H9 (cell line): Measurements from ENCODE around the gene SLC15A3. TPM values are rescaled to one million over a fixed set of nuclear protein-coding genes. Genes with fewer than 3 reads are reported as not detected.

Source experiments
- DNase-seq: peaks from one replicate; pipeline ENCODE4 v3.0.0-alpha.2; 2017
- H2AFZ ChIP-seq: one replicate; pipeline ENCODE4 v1.6.1; 2013; ENCODE audit warnings: mild to moderate bottlenecking, low read length, control low read depth, moderate library complexity
- H2AK5ac ChIP-seq: 2 replicates; pipeline ENCODE4 v1.6.1; 2013; ENCODE audit warnings: low read length, control low read depth, mixed read lengths; ENCODE audit not compliant: insufficient read length
- H2BK120ac ChIP-seq: one replicate; pipeline ENCODE4 v1.6.1; 2013; ENCODE audit warnings: low read depth, mild to moderate bottlenecking, low read length, control low read depth, inconsistent platforms; ENCODE audit not compliant: poor library complexity, severe bottlenecking
- H2BK12ac ChIP-seq: 2 replicates; pipeline ENCODE4 v1.6.1; 2013; ENCODE audit warnings: low read length, control low read depth, mixed read lengths, low read depth; ENCODE audit not compliant: insufficient read length
- H2BK15ac ChIP-seq: 2 replicates; pipeline ENCODE4 v1.6.1; 2013; ENCODE audit warnings: low read depth, low read length, control low read depth
- H2BK20ac ChIP-seq: one replicate; pipeline ENCODE4 v1.6.1; 2013; ENCODE audit warnings: low read depth, mild to moderate bottlenecking, low read length, control low read depth, inconsistent platforms; ENCODE audit not compliant: poor library complexity, severe bottlenecking
- H2BK5ac ChIP-seq: 2 replicates; pipeline ENCODE4 v1.6.1; 2013; ENCODE audit warnings: low read length, control low read depth, mixed read lengths; ENCODE audit not compliant: insufficient read length
- H3K14ac ChIP-seq: 2 replicates; pipeline ENCODE4 v1.6.1; 2013; ENCODE audit warnings: low read length, control low read depth; ENCODE audit not compliant: insufficient read depth
- H3K18ac ChIP-seq: 2 replicates; pipeline ENCODE4 v1.6.1; 2013; ENCODE audit warnings: low read depth, mild to moderate bottlenecking, mixed read lengths, low read length, control low read depth; ENCODE audit not compliant: insufficient read length
- H3K23ac ChIP-seq: 2 replicates; pipeline ENCODE4 v1.6.1; 2013; ENCODE audit warnings: low read length, control low read depth, mixed read lengths, low read depth; ENCODE audit not compliant: insufficient read length
- H3K23me2 ChIP-seq: 2 replicates; pipeline ENCODE4 v1.6.1; 2013; ENCODE audit warnings: low read depth, mild to moderate bottlenecking, mixed read lengths, low read length, control low read depth; ENCODE audit not compliant: insufficient read length, poor library complexity, severe bottlenecking
- H3K27ac ChIP-seq: 2 replicates; pipeline ENCODE4 v1.5.1; 2013; ENCODE audit warnings: low read length, control low read depth, mixed read lengths, low read depth; ENCODE audit not compliant: insufficient read length
- H3K27me3 ChIP-seq: 2 replicates; pipeline ENCODE4 v1.6.1; 2013; ENCODE audit warnings: low read length, control low read depth, inconsistent platforms; ENCODE audit not compliant: insufficient read depth
- H3K4ac ChIP-seq: 2 replicates; pipeline ENCODE4 v1.6.1; 2013; ENCODE audit warnings: low read depth, mild to moderate bottlenecking, control low read depth, inconsistent platforms, low read length, moderate library complexity
- H3K4me1 ChIP-seq: 2 replicates; pipeline ENCODE4 v1.6.1; 2013; ENCODE audit warnings: low read length, control low read depth, inconsistent platforms; ENCODE audit not compliant: insufficient read depth
- H3K4me2 ChIP-seq: 2 replicates; pipeline ENCODE4 v1.6.1; 2013; ENCODE audit warnings: low read length, control low read depth, mixed read lengths; ENCODE audit not compliant: insufficient read length, insufficient read depth
- H3K56ac ChIP-seq: 2 replicates; pipeline ENCODE4 v1.6.1; 2013; ENCODE audit warnings: low read depth, mild to moderate bottlenecking, mixed read lengths, low read length, control low read depth; ENCODE audit not compliant: insufficient read length
- H3K79me1 ChIP-seq: 2 replicates; pipeline ENCODE4 v1.6.1; 2013; ENCODE audit warnings: low read depth, mild to moderate bottlenecking, moderate library complexity, low read length, control low read depth, inconsistent platforms; ENCODE audit not compliant: insufficient read depth, poor library complexity, severe bottlenecking
- H3K79me2 ChIP-seq: 2 replicates; pipeline ENCODE4 v1.6.1; 2013; ENCODE audit warnings: low read length, control low read depth, inconsistent platforms; ENCODE audit not compliant: insufficient read depth
- H3K9ac ChIP-seq: 2 replicates; pipeline ENCODE4 v1.6.1; 2013; ENCODE audit warnings: low read length, control low read depth, mixed read lengths; ENCODE audit not compliant: insufficient read length; ENCODE audit errors: extremely low read depth
- H3K9me3 ChIP-seq: one replicate; pipeline ENCODE4 v1.6.1; 2013; ENCODE audit warnings: low read depth, low read length, inconsistent platforms; ENCODE audit not compliant: control insufficient read depth
- H3T11ph ChIP-seq: one replicate; pipeline ENCODE4 v1.6.1; 2013; ENCODE audit warnings: mild to moderate bottlenecking, low read length, control low read depth, inconsistent platforms
- H4K20me1 ChIP-seq: one replicate; pipeline ENCODE4 v1.6.1; 2013; ENCODE audit not compliant: control insufficient read depth, insufficient read length, insufficient read depth
- H4K5ac ChIP-seq: 2 replicates; pipeline ENCODE4 v1.6.1; 2013; ENCODE audit warnings: low read depth, mild to moderate bottlenecking, mixed read lengths, low read length, control low read depth; ENCODE audit not compliant: insufficient read length
- H4K8ac ChIP-seq: replicated peaks from 2 replicates; pipeline ENCODE4 v1.6.1; 2013; ENCODE audit warnings: low read length, control low read depth, mixed read lengths, low read depth; ENCODE audit not compliant: insufficient read length
- H4K91ac ChIP-seq: 2 replicates; pipeline ENCODE4 v1.6.1; 2013; ENCODE audit warnings: low read depth, mild to moderate bottlenecking, moderate library complexity, mixed read lengths, low read length, control low read depth; ENCODE audit not compliant: insufficient read length
- H3K27ac Mint-ChIP-seq, 3 experiments: 2 replicates in 2 of 3; 3 replicates in 1 of 3; pipeline ENCODE4 v1.8.0; 2020 to 2021; ENCODE audit warnings: mixed read lengths in 3 of 3, mild to moderate bottlenecking in 1 of 3, moderate library complexity in 1 of 3
- H3K27me3 Mint-ChIP-seq: 2 replicates; pipeline ENCODE4 v1.8.0; 2021; ENCODE audit warnings: low read depth, mild to moderate bottlenecking, moderate library complexity, mixed read lengths
- H3K36me3 Mint-ChIP-seq, 3 experiments: 2 replicates in 2 of 3; 3 replicates in 1 of 3; pipeline ENCODE4 v1.8.0; 2020 to 2021; ENCODE audit warnings: low read depth in 3 of 3, mixed read lengths in 3 of 3; ENCODE audit not compliant: insufficient read depth in 1 of 3
- H3K4me1 Mint-ChIP-seq, 2 experiments: 2 replicates each; pipeline ENCODE4 v1.8.0; 2020; ENCODE audit warnings: mixed read lengths in 2 of 2
- H3K4me3 Mint-ChIP-seq, 2 experiments: 2 replicates in 1 of 2; 3 replicates in 1 of 2; pipeline ENCODE4 v1.8.0; 2020 to 2021; ENCODE audit warnings: mild to moderate bottlenecking in 2 of 2, mixed read lengths in 2 of 2, moderate library complexity in 1 of 2
- H3K9me3 Mint-ChIP-seq, 2 experiments: 2 replicates in 1 of 2; 3 replicates in 1 of 2; pipeline ENCODE4 v1.8.0; 2020; ENCODE audit warnings: mild to moderate bottlenecking in 2 of 2, mixed read lengths in 2 of 2, moderate library complexity in 1 of 2
- WGBS: extraction: QIAGEN DNeasy Blood & Tissue Kit; methylation state at CpG from one replicate; pipeline ENCODE4 v1.1.7; 2013; ENCODE audit warnings: missing lambda C conversion rate, low lambda C conversion rate, mixed read lengths; ENCODE audit not compliant: insufficient read length; ENCODE audit errors: extremely low coverage; 5-methylcytosine and 5-hydroxymethylcytosine counted together
- total RNA-seq: library from RNA; stranded (reverse); gene quantifications from 2 replicates; pipeline ENCODE4 v1.2.1, GENCODE V29; 2021
- TF ChIP-seq, protein P1 (sequence below): fragments of 200-600 bp; sonication (generic); conservative IDR thresholded peaks from 3 replicates; pipeline ENCODE4 v1.8.0; 2021; ENCODE audit warnings: antibody characterized with exemption, mild to moderate bottlenecking

The SLC15A3 gene
- total RNA-seq, 1 experiment from 2014 or later: 7.0 TPM

DNA sequence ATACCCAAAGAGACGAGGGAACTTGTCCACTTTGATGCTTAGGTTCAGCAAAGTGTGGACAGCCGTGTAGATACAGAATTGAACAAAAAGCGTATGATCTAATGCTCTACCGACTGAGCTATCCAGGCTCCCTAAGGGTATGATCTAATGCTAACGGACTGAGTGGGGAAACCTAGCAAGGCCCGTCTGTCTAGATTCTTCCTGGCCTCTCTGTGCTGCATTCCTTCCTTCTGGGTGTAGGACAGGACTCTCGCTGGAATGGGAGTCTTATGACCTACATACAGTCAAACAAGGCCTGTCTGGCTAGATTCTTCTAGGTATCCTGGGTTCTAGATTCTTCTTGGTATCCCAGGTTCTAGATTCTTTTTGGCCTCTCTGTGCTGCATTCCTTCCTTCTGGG is 8.4 kb upstream of the SLC15A3 start:
- Histone ChIP-seq H3K79me2 (no peaks in the 10 kb centered on the region), H4K8ac (no peak overlapping the region), H2AK5ac (no peak overlapping the region), H3K79me1 (no peaks in the 10 kb centered on the region), H3K27ac (no peak overlapping the region), H3K18ac (no peak overlapping the region), H2BK15ac (no peak overlapping the region), H3K56ac (no peak overlapping the region), H4K20me1 (no peaks in the 10 kb centered on the region), H3T11ph (no peak overlapping the region), H3K9ac (no peak overlapping the region), H3K14ac (no peak overlapping the region), H2BK120ac (no peak overlapping the region), H4K91ac (no peak overlapping the region), H3K23me2 (no peaks in the 10 kb centered on the region), H3K23ac (no peak overlapping the region), H3K4me2 (no peak overlapping the region), H3K4me1 (no peaks in the 10 kb centered on the region), H3K27me3 (no peaks in the 10 kb centered on the region; the same call in 1 of the 2 replicates), H2AFZ (no peak overlapping the region), H2BK12ac (no peak overlapping the region), H2BK20ac (no peak overlapping the region), H2BK5ac (no peak overlapping the region), H4K5ac (no peak overlapping the region), H3K9me3 (no peaks in the 10 kb centered on the region), H3K4ac (no peak overlapping the region)
- DNase-seq: no peak
- H3K27ac Mint-ChIP-seq: no peak overlapping the region
- no peaks in the 10 kb centered on the region for H3K4me1 Mint-ChIP-seq
- H3K4me3 Mint-ChIP-seq: no peak overlapping the region
- no peaks in the 10 kb centered on the region for H3K9me3 Mint-ChIP-seq
- peaks cover 42% of the 10 kb centered on the region for H3K27me3 Mint-ChIP-seq
- WGBS: no CpG with 5 or more reads among the region's 7 CpGs
- TF ChIP-seq, protein P1, sequence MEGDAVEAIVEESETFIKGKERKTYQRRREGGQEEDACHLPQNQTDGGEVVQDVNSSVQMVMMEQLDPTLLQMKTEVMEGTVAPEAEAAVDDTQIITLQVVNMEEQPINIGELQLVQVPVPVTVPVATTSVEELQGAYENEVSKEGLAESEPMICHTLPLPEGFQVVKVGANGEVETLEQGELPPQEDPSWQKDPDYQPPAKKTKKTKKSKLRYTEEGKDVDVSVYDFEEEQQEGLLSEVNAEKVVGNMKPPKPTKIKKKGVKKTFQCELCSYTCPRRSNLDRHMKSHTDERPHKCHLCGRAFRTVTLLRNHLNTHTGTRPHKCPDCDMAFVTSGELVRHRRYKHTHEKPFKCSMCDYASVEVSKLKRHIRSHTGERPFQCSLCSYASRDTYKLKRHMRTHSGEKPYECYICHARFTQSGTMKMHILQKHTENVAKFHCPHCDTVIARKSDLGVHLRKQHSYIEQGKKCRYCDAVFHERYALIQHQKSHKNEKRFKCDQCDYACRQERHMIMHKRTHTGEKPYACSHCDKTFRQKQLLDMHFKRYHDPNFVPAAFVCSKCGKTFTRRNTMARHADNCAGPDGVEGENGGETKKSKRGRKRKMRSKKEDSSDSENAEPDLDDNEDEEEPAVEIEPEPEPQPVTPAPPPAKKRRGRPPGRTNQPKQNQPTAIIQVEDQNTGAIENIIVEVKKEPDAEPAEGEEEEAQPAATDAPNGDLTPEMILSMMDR: no peak
- H3K36me3 Mint-ChIP-seq: no peaks in the 10 kb centered on the region
